Cardiac fibroblast (primary cell): Measurements from ENCODE around the gene DNALI1.
"Not testable (repeated sequence)": the region's sequence is repeated elsewhere in the genome, so short reads cannot be mapped to it uniquely, and the experiment has no call there.

ENCODE experiments used
- DNase-seq, 2 donors: peaks; one replicate each; pipeline versions ENCODE4 v3.0.0 to v3.0.0-alpha.2; 2010; ENCODE audit warnings: low read depth in 2 of 2
- H3K4me3 ChIP-seq, 2 donors: replicated peaks in 1 of 2; 1 replicate in 1 of 2; 2 replicates in 1 of 2; pipeline ENCODE4 v1.5.1; 2011; ENCODE audit warnings: low read depth in 2 of 2, low read length in 2 of 2, mild to moderate bottlenecking in 2 of 2, moderate library complexity in 1 of 2
- TF ChIP-seq, protein P1 (sequence below): IDR thresholded peaks from one replicate; pipeline ENCODE4 v1.5.1; 2011; ENCODE audit warnings: low read depth, mild to moderate bottlenecking, low read length, inconsistent platforms

DNALI1 gene

GRCh38 chr1:37570528-37571334 lies 14.0 kb downstream of the DNALI1 start:
- TF ChIP-seq, protein P1, sequence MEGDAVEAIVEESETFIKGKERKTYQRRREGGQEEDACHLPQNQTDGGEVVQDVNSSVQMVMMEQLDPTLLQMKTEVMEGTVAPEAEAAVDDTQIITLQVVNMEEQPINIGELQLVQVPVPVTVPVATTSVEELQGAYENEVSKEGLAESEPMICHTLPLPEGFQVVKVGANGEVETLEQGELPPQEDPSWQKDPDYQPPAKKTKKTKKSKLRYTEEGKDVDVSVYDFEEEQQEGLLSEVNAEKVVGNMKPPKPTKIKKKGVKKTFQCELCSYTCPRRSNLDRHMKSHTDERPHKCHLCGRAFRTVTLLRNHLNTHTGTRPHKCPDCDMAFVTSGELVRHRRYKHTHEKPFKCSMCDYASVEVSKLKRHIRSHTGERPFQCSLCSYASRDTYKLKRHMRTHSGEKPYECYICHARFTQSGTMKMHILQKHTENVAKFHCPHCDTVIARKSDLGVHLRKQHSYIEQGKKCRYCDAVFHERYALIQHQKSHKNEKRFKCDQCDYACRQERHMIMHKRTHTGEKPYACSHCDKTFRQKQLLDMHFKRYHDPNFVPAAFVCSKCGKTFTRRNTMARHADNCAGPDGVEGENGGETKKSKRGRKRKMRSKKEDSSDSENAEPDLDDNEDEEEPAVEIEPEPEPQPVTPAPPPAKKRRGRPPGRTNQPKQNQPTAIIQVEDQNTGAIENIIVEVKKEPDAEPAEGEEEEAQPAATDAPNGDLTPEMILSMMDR: no peak
- DNase-seq: no peak
- no peak overlapping the region for H3K4me3 ChIP-seq

GRCh38 chr1:37574834-37575480 lies 18.2 kb downstream of the DNALI1 start:
- peak; percentile 46 to 70 for DNase-seq
- TF ChIP-seq, protein P1: no peak
- no peak overlapping the region for H3K4me3 ChIP-seq

- DNase-seq: peak in 1 of 2 donors; percentile 45
- no peak overlapping the region for H3K4me3 ChIP-seq
- TF ChIP-seq, protein P1: no peak
Observed at GRCh38 chr1:37575692-37576091, 19.0 kb downstream of the DNALI1 start.

- DNase-seq, H3K4me3 ChIP-seq: not testable (repeated sequence)
Observed at GRCh38 chr1:37584544-37584943, 27.8 kb downstream of the DNALI1 start.

GRCh38 chr1:37588939-37589338 lies 32.2 kb downstream of the DNALI1 start:
- no peak overlapping the region for H3K4me3 ChIP-seq
- TF ChIP-seq, protein P1: no peak
- DNase-seq: no peak

GRCh38 chr1:37593726-37594125 lies 37.0 kb downstream of the DNALI1 start:
- TF ChIP-seq, protein P1: no peak
- H3K4me3 ChIP-seq: no peak overlapping the region
- DNase-seq: no peak

DNA sequence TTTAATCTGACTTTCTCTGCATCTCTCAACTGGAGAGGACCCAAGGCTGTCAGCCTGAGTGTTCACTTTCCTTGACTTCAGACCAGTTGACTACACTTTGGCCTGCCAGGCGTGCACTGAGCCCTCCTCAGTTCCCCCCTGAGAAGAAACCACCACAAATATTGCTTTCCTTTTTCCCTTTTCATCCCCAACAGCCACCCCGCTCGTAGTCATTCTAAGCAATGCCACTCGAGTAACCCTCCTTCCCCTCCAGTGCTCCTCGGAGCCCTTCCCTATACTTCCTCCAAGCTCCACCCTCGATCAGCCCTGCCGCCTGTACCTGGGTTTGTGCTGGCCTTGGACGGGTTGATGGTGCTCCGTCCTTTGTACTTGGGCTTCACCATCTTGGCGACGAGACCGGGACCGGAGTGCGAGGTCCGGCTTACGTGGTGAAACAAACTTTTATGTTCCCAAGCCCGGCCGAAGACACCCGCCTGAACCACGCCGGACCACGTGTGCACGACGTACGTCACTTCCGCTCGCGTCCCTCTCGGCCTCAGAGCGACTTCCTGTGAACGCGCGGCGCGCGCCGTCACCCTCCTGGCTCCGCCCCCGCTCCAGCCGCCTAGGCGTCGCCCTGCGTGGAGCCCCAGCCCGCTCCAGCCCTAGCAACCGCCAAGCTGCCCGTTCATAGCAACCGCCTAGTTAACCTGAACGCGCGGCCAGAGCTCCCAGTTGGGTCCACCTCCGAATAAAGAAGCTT lies 38.9 kb downstream of the DNALI1 start, which contains the start of gene GNL2:
GNL2 (minus strand) TSS at position 498 of the 742 bp plus-strand sequence; CDS start at position 383, 115 bp downstream.
- TF ChIP-seq, protein P1: no peak
- H3K4me3 ChIP-seq: peak within 1 kb of the TSS; percentile 87 to 94
- peak; percentile 95 to 97 for DNase-seq
